HEK293 (cell line): ENCODE measurements around the gene FEV.

Source experiments
- KLF16 ChIP-seq: fragments of 450-650 bp; formaldehyde crosslinking; IDR thresholded peaks from 2 replicates; pipeline ENCODE4 v1.5.1; 2017; ENCODE audit warnings: missing biosample characterization, missing genetic modification characterization
- KLF7 ChIP-seq: fragments of 450-650 bp; formaldehyde crosslinking; IDR thresholded peaks from 2 replicates; pipeline ENCODE4 v1.5.1; 2016; ENCODE audit warnings: missing biosample characterization, missing genetic modification characterization, borderline replicate concordance
- KLF9 ChIP-seq: fragments of 450-650 bp; formaldehyde crosslinking; IDR thresholded peaks from 2 replicates; pipeline ENCODE4 v1.5.1; 2016; ENCODE audit warnings: missing biosample characterization, missing genetic modification characterization, low read depth
- MYNN ChIP-seq: fragments of 450-650 bp; formaldehyde crosslinking; IDR thresholded peaks from 2 replicates; pipeline ENCODE4 v1.5.1; 2016; ENCODE audit warnings: missing biosample characterization, missing genetic modification characterization, borderline replicate concordance
- REPIN1 ChIP-seq: fragments of 450-650 bp; formaldehyde crosslinking; IDR thresholded peaks from 2 replicates; pipeline ENCODE4 v1.5.1; 2017; ENCODE audit warnings: missing biosample characterization, missing genetic modification characterization, low read depth
- WT1 ChIP-seq: fragments of 450-650 bp; formaldehyde crosslinking; IDR thresholded peaks from 2 replicates; pipeline ENCODE4 v1.5.1; 2016; ENCODE audit warnings: missing biosample characterization, missing genetic modification characterization
- ZBTB8A ChIP-seq: fragments of 450-650 bp; formaldehyde crosslinking; IDR thresholded peaks from 2 replicates; pipeline ENCODE4 v1.5.1; 2016; ENCODE audit warnings: missing biosample characterization, missing genetic modification characterization
- ZNF175 ChIP-seq: fragments of 450-650 bp; formaldehyde crosslinking; IDR thresholded peaks from 2 replicates; pipeline ENCODE4 v1.5.1; 2016; ENCODE audit warnings: missing biosample characterization, missing genetic modification characterization
- ZNF629 ChIP-seq: fragments of 450-650 bp; formaldehyde crosslinking; IDR thresholded peaks from 2 replicates; pipeline ENCODE4 v1.5.1; 2017; ENCODE audit warnings: missing biosample characterization, missing genetic modification characterization
- TF ChIP-seq, protein P1 (sequence below): fragments of 450-650 bp; formaldehyde crosslinking; IDR thresholded peaks from 2 replicates; pipeline ENCODE4 v1.5.1; 2016; ENCODE audit warnings: missing biosample characterization, missing genetic modification characterization
- TF ChIP-seq, protein P2 (sequence below): fragments of 450-650 bp; formaldehyde crosslinking; IDR thresholded peaks from 2 replicates; pipeline ENCODE4 v1.5.1; 2017; ENCODE audit warnings: missing biosample characterization, missing genetic modification characterization
- TF ChIP-seq, protein P3 (sequence below): fragments of 450-650 bp; formaldehyde crosslinking; conservative IDR thresholded peaks from 2 replicates; pipeline ENCODE4 v1.5.1; 2016; ENCODE audit warnings: low read depth, missing biosample characterization, missing genetic modification characterization
- TF ChIP-seq, protein P4 (sequence below): IDR thresholded peaks from 2 replicates; pipeline ENCODE4 v1.6.1; 2011; ENCODE audit warnings: mild to moderate bottlenecking, low read depth, low read length, borderline replicate concordance

DNA sequence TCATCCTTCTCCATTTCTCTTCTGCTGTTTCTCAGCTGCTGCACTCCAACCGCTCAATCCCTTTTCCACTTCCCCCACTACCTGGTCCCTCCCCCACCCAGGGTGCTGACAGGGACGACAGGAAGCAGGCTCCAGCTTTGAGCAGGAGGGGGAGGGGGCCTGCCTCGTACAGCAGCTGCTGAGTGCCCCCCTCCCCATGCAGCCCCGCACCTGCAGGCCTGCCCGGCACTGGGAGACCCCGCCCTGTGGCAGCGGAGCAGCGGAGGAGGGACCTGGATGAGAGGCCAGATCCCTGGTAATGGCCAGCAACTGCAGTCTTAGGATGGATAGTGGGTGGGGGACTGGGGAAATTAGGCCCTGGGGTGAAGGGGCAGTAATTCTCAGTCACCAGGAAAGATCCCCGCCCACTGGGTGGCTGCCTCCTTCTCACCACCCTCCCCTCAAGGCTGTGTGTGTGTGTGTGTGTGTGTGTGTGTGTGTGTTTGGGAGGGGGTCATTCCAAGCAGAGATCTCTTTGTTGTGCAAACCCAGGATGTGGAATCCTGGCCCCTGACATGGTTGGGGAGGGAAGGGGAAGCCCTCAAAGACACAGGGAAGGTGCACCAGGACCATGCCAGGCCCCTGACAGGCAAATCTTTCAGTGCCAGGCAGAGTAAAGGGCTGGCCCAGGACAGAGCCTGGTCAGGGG is 15.0 kb upstream of the FEV start:
- TF ChIP-seq, protein P1, sequence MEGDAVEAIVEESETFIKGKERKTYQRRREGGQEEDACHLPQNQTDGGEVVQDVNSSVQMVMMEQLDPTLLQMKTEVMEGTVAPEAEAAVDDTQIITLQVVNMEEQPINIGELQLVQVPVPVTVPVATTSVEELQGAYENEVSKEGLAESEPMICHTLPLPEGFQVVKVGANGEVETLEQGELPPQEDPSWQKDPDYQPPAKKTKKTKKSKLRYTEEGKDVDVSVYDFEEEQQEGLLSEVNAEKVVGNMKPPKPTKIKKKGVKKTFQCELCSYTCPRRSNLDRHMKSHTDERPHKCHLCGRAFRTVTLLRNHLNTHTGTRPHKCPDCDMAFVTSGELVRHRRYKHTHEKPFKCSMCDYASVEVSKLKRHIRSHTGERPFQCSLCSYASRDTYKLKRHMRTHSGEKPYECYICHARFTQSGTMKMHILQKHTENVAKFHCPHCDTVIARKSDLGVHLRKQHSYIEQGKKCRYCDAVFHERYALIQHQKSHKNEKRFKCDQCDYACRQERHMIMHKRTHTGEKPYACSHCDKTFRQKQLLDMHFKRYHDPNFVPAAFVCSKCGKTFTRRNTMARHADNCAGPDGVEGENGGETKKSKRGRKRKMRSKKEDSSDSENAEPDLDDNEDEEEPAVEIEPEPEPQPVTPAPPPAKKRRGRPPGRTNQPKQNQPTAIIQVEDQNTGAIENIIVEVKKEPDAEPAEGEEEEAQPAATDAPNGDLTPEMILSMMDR (tag by site-specific recombination), result no peak
- TF ChIP-seq KLF9 (tag by site-specific recombination) (no peak), ZNF175 (tag by site-specific recombination) (no peak), ZNF629 (tag by site-specific recombination) (no peak), MYNN (tag by site-specific recombination) (no peak), REPIN1 (tag by site-specific recombination) (no peak), KLF7 (tag by site-specific recombination) (no peak), WT1 (tag by site-specific recombination) (no peak), KLF16 (tag by site-specific recombination) (no peak), ZBTB8A (tag by site-specific recombination) (no peak)
- TF ChIP-seq, protein P2, sequence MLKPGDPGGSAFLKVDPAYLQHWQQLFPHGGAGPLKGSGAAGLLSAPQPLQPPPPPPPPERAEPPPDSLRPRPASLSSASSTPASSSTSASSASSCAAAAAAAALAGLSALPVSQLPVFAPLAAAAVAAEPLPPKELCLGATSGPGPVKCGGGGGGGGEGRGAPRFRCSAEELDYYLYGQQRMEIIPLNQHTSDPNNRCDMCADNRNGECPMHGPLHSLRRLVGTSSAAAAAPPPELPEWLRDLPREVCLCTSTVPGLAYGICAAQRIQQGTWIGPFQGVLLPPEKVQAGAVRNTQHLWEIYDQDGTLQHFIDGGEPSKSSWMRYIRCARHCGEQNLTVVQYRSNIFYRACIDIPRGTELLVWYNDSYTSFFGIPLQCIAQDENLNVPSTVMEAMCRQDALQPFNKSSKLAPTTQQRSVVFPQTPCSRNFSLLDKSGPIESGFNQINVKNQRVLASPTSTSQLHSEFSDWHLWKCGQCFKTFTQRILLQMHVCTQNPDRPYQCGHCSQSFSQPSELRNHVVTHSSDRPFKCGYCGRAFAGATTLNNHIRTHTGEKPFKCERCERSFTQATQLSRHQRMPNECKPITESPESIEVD (tag by site-specific recombination), result no peak
- TF ChIP-seq, protein P3, sequence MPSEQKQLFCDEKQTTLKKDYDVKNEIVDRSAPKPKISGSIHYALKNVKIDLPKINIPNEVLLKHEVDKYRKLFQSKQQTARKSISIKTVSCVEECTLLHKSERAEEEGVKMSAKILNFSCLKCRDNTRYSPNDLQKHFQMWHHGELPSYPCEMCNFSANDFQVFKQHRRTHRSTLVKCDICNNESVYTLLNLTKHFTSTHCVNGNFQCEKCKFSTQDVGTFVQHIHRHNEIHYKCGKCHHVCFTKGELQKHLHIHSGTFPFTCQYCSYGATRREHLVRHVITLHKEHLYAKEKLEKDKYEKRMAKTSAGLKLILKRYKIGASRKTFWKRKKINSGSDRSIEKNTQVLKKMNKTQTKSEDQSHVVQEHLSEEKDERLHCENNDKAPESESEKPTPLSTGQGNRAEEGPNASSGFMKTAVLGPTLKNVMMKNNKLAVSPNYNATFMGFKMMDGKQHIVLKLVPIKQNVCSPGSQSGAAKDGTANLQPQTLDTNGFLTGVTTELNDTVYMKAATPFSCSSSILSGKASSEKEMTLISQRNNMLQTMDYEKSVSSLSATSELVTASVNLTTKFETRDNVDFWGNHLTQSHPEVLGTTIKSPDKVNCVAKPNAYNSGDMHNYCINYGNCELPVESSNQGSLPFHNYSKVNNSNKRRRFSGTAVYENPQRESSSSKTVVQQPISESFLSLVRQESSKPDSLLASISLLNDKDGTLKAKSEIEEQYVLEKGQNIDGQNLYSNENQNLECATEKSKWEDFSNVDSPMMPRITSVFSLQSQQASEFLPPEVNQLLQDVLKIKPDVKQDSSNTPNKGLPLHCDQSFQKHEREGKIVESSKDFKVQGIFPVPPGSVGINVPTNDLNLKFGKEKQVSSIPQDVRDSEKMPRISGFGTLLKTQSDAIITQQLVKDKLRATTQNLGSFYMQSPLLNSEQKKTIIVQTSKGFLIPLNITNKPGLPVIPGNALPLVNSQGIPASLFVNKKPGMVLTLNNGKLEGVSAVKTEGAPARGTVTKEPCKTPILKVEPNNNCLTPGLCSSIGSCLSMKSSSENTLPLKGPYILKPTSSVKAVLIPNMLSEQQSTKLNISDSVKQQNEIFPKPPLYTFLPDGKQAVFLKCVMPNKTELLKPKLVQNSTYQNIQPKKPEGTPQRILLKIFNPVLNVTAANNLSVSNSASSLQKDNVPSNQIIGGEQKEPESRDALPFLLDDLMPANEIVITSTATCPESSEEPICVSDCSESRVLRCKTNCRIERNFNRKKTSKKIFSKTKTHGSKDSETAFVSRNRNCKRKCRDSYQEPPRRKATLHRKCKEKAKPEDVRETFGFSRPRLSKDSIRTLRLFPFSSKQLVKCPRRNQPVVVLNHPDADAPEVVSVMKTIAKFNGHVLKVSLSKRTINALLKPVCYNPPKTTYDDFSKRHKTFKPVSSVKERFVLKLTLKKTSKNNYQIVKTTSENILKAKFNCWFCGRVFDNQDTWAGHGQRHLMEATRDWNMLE (tag by site-specific recombination), result no peak
- TF ChIP-seq, protein P4, sequence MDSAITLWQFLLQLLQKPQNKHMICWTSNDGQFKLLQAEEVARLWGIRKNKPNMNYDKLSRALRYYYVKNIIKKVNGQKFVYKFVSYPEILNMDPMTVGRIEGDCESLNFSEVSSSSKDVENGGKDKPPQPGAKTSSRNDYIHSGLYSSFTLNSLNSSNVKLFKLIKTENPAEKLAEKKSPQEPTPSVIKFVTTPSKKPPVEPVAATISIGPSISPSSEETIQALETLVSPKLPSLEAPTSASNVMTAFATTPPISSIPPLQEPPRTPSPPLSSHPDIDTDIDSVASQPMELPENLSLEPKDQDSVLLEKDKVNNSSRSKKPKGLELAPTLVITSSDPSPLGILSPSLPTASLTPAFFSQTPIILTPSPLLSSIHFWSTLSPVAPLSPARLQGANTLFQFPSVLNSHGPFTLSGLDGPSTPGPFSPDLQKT, result no peak
